Esophagus muscularis mucosa (tissue), 4 donors: ENCODE data around the gene DMKN. TPM values are rescaled to one million over a fixed set of nuclear protein-coding genes. Genes with fewer than 3 reads are reported as not detected.
"Not testable (repeated sequence)": the region's sequence is repeated elsewhere in the genome, so short reads cannot be mapped to it uniquely, and the experiment has no call there.

Experiments
- DNase-seq: peaks from one replicate; pipeline ENCODE4 v3.0.0-alpha.2; 2017; ENCODE audit errors: extremely low spot score
- H3K27ac ChIP-seq, 4 donors: fragments of 200-600 bp; sonication (generic); replicated peaks in 1 of 4; 1 replicate in 3 of 4; 2 replicates in 1 of 4; pipeline ENCODE4 v1.5.1; 2016 to 2019; ENCODE audit warnings: mild to moderate bottlenecking in 1 of 4
- H3K27me3 ChIP-seq, 4 donors: fragments of 200-600 bp; sonication (generic); one replicate each; pipeline versions ENCODE4 v1.5.1 to v1.6.0; 2016 to 2019
- H3K36me3 ChIP-seq, 4 donors: fragments of 200-600 bp; sonication (generic); one replicate each; pipeline ENCODE4 v1.5.1; 2016 to 2019
- H3K4me1 ChIP-seq, 4 donors: fragments of 200-600 bp; sonication (generic); one replicate each; pipeline ENCODE4 v1.5.1; 2016 to 2019
- H3K4me3 ChIP-seq, 4 donors: fragments of 200-600 bp; sonication (generic); 1 replicate in 2 of 4; 2 replicates in 2 of 4; pipeline ENCODE4 v1.5.1; 2016 to 2019; ENCODE audit warnings: mild to moderate bottlenecking in 4 of 4, moderate library complexity in 1 of 4
- H3K9me3 ChIP-seq, 4 donors: fragments of 200-600 bp; sonication (generic); 1 replicate in 3 of 4; 2 replicates in 1 of 4; pipeline ENCODE4 v1.5.1; 2016 to 2019
- EP300 ChIP-seq: sonication (generic); formaldehyde crosslinking; IDR thresholded peaks from one replicate; pipeline ENCODE4 v1.6.1; 2017; ENCODE audit warnings: antibody characterized with exemption
- POLR2A ChIP-seq: fragments of 450-650 bp; IDR thresholded peaks from one replicate; pipeline ENCODE4 v1.6.1; 2017; ENCODE audit warnings: antibody characterized with exemption, moderate library complexity, mild to moderate bottlenecking, low read depth
- POLR2AphosphoS5 ChIP-seq, 2 donors: sonication (generic); formaldehyde crosslinking; IDR thresholded peaks; one replicate each; pipeline ENCODE4 v1.6.1; 2017; ENCODE audit warnings: antibody characterized with exemption in 2 of 2
- WGBS: methylation state at CpG from one replicate; pipeline ENCODE4 v1.1.5; 2018; 5-methylcytosine and 5-hydroxymethylcytosine counted together
- intact Hi-C: fragments of 100-400 bp; cut with DNase I; formaldehyde crosslinking; loops from one replicate; pipeline ENCODE4 v1.15.1; 2023
- total RNA-seq, 4 donors: library from RNA; depleted of rRNA; stranded (reverse); fragments of >200 nt; gene quantifications; one replicate each; pipeline versions ENCODE4 v1.1.0 to v1.2.1, GENCODE V29; 2016
- TF ChIP-seq, protein P1 (sequence below), 3 experiments: fragments of 200-600 bp in 2 of 3; fragments of 450-650 bp in 1 of 3; sonication (generic) in 2 of 3; IDR thresholded peaks; one replicate each; pipeline ENCODE4 v1.5.1; 2017 to 2019; ENCODE audit warnings: antibody characterized with exemption in 3 of 3, mild to moderate bottlenecking in 2 of 3, moderate library complexity in 1 of 3

Gene DMKN
- total RNA-seq, 4 donors from 2014 or later = 1.7 to 5.5 (median 3.8) TPM

DNA sequence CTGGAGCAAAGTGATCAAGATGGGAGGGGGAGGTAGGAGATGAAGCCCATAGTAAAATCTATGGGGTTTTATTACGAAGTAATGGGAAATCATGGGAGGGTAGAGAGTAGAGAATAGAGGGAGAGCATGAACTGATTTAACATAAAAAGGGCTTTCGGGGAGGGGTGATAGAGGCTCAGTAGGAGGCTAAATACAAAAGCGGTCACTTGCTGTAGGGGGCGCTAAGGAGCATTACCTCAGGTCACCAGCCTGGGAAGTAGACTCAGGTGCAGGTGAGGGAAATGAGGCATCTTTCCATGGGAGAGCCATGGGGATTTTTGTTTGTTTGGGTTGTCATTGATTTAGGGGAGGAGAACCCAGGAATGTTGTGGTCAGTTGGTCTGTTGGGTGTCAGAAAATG is 37.3 kb downstream of the DMKN start:
- DNase-seq = no peak
- H3K9me3 ChIP-seq = no peaks in the 10 kb centered on the region
- no peaks in the 10 kb centered on the region for H3K4me1 ChIP-seq
- H3K4me3 ChIP-seq = no peak overlapping the region
- no peak overlapping the region for H3K27ac ChIP-seq
- peaks cover 0 to 5% (median 0%) of the 10 kb centered on the region in 4 donors for H3K27me3 ChIP-seq
- intact Hi-C loops = no loop called here
- TF ChIP-seq, protein P1, sequence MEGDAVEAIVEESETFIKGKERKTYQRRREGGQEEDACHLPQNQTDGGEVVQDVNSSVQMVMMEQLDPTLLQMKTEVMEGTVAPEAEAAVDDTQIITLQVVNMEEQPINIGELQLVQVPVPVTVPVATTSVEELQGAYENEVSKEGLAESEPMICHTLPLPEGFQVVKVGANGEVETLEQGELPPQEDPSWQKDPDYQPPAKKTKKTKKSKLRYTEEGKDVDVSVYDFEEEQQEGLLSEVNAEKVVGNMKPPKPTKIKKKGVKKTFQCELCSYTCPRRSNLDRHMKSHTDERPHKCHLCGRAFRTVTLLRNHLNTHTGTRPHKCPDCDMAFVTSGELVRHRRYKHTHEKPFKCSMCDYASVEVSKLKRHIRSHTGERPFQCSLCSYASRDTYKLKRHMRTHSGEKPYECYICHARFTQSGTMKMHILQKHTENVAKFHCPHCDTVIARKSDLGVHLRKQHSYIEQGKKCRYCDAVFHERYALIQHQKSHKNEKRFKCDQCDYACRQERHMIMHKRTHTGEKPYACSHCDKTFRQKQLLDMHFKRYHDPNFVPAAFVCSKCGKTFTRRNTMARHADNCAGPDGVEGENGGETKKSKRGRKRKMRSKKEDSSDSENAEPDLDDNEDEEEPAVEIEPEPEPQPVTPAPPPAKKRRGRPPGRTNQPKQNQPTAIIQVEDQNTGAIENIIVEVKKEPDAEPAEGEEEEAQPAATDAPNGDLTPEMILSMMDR (IDR thresholded peaks at IDR 0.05) = no peak
- no peak for TF ChIP-seq POLR2A
- TF ChIP-seq EP300 = no peak
- TF ChIP-seq POLR2AphosphoS5 (IDR thresholded peaks at IDR 0.05) = no peak
- no peaks in the 10 kb centered on the region for H3K36me3 ChIP-seq
- 58% methylated on average over 4 of the region's 4 CpGs for WGBS

DNA sequence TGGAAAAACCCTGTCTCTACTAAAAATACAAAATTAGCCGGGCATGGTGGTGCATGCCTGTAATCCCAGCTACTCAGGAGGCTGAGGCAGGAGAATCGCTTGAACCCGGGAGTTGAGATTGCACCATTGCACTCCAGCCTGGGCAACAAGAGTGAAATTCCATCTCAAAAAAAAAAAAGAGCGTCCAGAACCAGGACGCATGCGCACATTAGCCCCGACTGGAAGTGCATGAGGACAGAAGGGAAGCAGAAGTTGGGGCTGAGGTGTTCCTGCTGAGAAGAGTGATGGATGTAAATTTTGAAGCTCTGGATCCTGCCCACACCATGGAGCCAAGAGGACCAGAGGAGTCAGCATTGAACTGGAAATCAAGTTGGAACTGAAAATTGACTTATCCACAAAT is 38.9 kb downstream of the DMKN start:
- H3K36me3 ChIP-seq, H3K9me3 ChIP-seq, DNase-seq, H3K4me1 ChIP-seq, H3K27ac ChIP-seq, H3K4me3 ChIP-seq, H3K27me3 ChIP-seq, intact Hi-C loops: not testable (repeated sequence)
- 93% methylated on average over 7 of the region's 7 CpGs for WGBS

DNA sequence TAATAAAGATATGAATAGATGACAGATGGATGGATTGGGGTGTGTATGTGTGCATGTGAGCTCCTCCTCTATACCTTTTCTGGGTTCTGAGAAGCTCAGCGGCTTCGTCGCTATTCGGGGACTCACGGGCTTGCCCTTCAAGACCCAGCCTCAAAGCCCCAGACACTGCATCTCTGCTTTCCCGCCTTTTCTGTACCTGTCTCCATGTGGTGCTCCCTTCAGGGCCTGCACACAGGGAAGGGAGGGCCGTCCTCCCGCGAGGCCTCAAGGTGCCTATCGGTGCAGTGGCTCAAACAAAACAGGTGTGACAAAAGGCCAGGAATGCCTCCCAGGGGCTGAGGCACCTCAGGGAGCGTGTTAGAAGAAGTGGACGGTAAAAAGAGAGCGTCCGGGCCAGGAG is 39.3 kb downstream of the DMKN start:
- TF ChIP-seq, protein P1 (IDR thresholded peaks at IDR 0.05) = no peak
- TF ChIP-seq EP300 (no peak), POLR2A (no peak), POLR2AphosphoS5 (IDR thresholded peaks at IDR 0.05) (no peak)
- no peaks in the 10 kb centered on the region for H3K9me3 ChIP-seq
- no peaks in the 10 kb centered on the region for H3K36me3 ChIP-seq
- intact Hi-C loops = no loop called here
- no peak overlapping the region for H3K4me3 ChIP-seq
- H3K27ac ChIP-seq = no peak overlapping the region
- H3K4me1 ChIP-seq = no peaks in the 10 kb centered on the region
- 94% methylated on average over 14 of the region's 14 CpGs for WGBS
- no peak for DNase-seq
- H3K27me3 ChIP-seq = peaks cover 0 to 6% (median 0%) of the 10 kb centered on the region in 4 donors

DNA sequence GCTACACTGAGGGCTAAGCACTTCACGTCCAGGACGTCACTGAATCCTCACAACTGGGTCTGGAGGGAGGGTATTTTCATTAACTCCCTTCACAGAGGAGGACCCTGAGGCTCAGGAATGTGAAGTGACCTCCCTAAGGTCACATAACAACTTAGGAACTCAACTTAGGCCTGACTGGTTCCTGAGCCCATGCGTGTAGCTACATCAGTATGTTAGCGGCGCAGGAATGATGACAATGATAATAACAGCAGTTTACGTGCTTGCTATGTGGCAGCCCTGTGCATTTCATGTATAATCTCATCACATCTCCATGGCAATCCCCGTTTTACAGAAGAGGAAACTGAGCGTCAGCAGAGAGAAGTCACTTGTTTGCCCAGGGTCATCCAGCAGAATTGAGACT is 41.5 kb downstream of the DMKN start:
- TF ChIP-seq, protein P1 (IDR thresholded peaks at IDR 0.05) = no peak
- no peak for TF ChIP-seq POLR2AphosphoS5 (IDR thresholded peaks at IDR 0.05)
- TF ChIP-seq POLR2A = no peak
- no peak for TF ChIP-seq EP300
- Histone ChIP-seq H3K4me3 (no peak overlapping the region), H3K27ac (no peak overlapping the region), H3K36me3 (no peaks in the 10 kb centered on the region), H3K4me1 (no peaks in the 10 kb centered on the region), H3K9me3 (no peaks in the 10 kb centered on the region), H3K27me3 (peaks cover 0 to 18% (median 0%) of the 10 kb centered on the region in 4 donors)
- no peak for DNase-seq
- intact Hi-C loops = no loop called here
- WGBS = 90% methylated on average over 7 of the region's 8 CpGs

DNA sequence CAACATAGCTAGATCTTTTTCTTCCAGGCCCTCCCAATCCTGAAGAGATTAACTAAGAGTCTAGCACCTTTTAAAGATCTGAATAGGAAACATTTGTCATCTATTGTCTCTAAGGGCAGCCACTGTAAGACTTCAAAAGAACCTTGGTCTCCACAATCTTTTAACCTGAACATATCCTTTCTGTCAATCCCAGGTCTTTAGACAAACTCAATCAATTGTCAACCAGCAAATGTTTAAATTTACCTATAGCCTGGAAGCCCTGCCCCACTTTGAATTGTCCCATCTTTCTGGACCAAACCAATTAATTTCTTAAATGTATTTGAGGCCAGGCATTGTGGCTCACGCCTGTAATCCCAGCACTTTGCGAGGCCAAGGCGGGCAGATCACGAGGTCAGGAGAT is 42.4 kb downstream of the DMKN start:
- H3K36me3 ChIP-seq, H3K4me3 ChIP-seq, intact Hi-C loops, H3K27ac ChIP-seq, DNase-seq, H3K4me1 ChIP-seq, H3K9me3 ChIP-seq: not testable (repeated sequence)
- 91% methylated on average over 4 of the region's 4 CpGs for WGBS
- H3K27me3 ChIP-seq = peaks cover 0 to 21% (median 0%) of the 10 kb centered on the region in 4 donors

DNA sequence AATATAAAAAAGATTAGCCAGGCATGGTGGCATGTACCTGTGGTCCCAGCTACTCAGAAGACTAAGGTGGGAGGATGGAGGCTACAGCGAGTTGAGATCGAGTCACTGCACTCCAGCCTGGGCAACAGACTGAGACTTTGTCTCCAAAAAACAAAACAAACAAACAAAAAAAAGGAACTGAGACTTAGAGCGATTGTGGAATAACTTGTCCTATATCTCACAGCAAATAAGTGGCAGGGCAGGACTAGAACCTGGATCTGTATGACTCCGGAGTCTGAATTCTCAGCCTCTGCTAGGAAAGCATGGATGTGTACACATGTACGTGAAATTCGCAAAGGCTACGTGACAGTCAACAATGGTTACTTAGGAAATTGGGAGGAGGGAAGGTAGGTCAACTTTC is 43.3 kb downstream of the DMKN start:
- DNase-seq = no peak
- TF ChIP-seq POLR2AphosphoS5 (IDR thresholded peaks at IDR 0.05) (no peak), POLR2A (no peak), EP300 (no peak)
- TF ChIP-seq, protein P1 (IDR thresholded peaks at IDR 0.05) = no peak
- intact Hi-C loops = no loop called here
- H3K4me3 ChIP-seq = no peak overlapping the region
- H3K4me1 ChIP-seq = no peaks in the 10 kb centered on the region
- no peak overlapping the region for H3K27ac ChIP-seq
- no peaks in the 10 kb centered on the region for H3K36me3 ChIP-seq
- peaks cover 0 to 21% (median 0%) of the 10 kb centered on the region in 4 donors for H3K27me3 ChIP-seq
- H3K9me3 ChIP-seq = no peaks in the 10 kb centered on the region
- WGBS = 78% methylated on average over 7 of the region's 7 CpGs
